ENCODE results near the gene CLSTN1. TPM values are rescaled to one million over a fixed set of nuclear protein-coding genes. Genes with fewer than 3 reads are reported as not detected.

CLSTN1 gene
- total RNA-seq, 3 donors from 2014 or later (not counting 1 experiment from before 2014, with no cell fraction given): 83.1 to 114 (median 94.5) TPM

DNA sequence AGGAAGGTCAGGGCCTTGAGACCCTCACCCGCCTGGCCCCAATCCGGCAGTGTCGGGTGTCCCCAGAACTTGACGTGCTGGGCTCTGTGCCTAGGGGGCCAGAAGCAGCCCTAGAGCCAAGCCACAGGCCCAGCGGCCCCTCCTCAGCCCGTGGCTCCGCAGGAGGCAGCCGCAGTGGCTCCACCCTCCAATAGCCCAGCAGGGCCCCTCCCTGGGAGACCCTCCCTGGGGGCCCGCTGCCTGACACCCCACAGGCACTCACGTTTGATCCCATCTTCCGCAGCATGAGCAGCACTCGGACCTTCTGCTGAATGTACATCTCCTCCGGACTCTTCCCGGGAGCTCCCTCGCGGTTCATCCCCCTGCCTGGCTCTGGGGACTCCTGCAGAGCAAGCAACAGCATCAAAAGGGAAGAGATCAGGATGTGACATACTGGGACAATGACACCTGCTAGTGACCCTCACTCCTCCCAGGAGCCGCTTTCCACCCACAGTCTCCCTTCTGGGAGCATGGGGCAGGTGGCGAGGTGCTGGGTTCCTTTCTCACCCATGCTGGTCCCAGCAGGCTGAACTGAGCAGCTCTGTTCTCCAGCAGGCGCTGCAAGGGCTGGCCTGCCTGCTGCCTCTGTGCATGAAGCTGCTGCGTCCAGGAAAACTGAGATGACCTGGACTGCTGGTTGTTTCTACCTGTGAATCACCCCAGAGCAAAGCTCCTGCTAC, 48.1 kb upstream of the CLSTN1 start:
- no peak for DNase-seq
- intact Hi-C loops (cut with micrococcal nuclease): no loop called here
- ATAC-seq: no peak
- Histone ChIP-seq H3K27me3 (ENCODE audit: control insufficient read depth, insufficient read depth, low read length) (no peaks in the 10 kb centered on the region), H3K9me3 (ENCODE audit: control insufficient read depth, insufficient read depth, low read length) (no peaks in the 10 kb centered on the region), H3K4me1 (ENCODE audit: control insufficient read depth, insufficient read depth, low read length) (peaks cover 14% of the 10 kb centered on the region), H3K4me3 (ENCODE audit: low read length) (no peak overlapping the region), H3K36me3 (ENCODE audit: control insufficient read depth, insufficient read depth, low read length) (peaks cover 16% of the 10 kb centered on the region), H3K27ac (ENCODE audit: low read length) (no peak overlapping the region)
- H3K27ac Mint-ChIP-seq: no peak overlapping the region
- H3K9me3 Mint-ChIP-seq: no peaks in the 10 kb centered on the region
- no peaks in the 10 kb centered on the region for H3K27me3 Mint-ChIP-seq (ENCODE audit: low read depth in 2 of 2)
- H3K4me1 Mint-ChIP-seq: peaks cover 11 to 18% of the 10 kb centered on the region in 2 donors
- no peak overlapping the region for H3K4me3 Mint-ChIP-seq
- no peaks in the 10 kb centered on the region for H3K36me3 Mint-ChIP-seq
- WGBS (ENCODE audit: insufficient coverage): 94% methylated on average over 20 of the region's 20 CpGs
- TF ChIP-seq, protein P1, sequence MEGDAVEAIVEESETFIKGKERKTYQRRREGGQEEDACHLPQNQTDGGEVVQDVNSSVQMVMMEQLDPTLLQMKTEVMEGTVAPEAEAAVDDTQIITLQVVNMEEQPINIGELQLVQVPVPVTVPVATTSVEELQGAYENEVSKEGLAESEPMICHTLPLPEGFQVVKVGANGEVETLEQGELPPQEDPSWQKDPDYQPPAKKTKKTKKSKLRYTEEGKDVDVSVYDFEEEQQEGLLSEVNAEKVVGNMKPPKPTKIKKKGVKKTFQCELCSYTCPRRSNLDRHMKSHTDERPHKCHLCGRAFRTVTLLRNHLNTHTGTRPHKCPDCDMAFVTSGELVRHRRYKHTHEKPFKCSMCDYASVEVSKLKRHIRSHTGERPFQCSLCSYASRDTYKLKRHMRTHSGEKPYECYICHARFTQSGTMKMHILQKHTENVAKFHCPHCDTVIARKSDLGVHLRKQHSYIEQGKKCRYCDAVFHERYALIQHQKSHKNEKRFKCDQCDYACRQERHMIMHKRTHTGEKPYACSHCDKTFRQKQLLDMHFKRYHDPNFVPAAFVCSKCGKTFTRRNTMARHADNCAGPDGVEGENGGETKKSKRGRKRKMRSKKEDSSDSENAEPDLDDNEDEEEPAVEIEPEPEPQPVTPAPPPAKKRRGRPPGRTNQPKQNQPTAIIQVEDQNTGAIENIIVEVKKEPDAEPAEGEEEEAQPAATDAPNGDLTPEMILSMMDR (IDR thresholded peaks at IDR 0.05): no peak

DNA sequence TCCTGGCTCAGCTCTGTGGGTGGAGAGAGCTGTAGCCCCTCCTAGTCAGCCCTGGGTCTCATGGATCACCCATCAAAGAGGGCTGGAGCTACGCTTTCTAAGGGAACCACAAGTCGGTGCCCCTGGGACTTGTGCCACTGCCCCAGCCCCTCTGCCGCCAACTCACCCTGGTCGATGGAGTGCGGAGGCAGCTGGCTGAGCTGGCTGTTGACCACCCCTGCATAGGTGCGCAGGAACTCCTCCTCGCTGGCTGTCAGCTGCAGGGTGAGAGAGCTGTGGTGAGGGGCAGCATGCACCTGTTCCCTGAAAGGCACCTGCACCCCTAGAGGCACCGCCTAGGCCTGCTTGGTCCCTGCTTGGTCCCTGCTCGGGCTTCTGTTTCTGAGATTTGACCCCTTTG, 47.3 kb upstream of the CLSTN1 start:
- no peaks in the 10 kb centered on the region for H3K36me3 Mint-ChIP-seq
- H3K27me3 Mint-ChIP-seq (ENCODE audit: low read depth in 2 of 2): no peaks in the 10 kb centered on the region
- Histone ChIP-seq H3K27ac (ENCODE audit: low read length) (no peak overlapping the region), H3K4me3 (ENCODE audit: low read length) (no peak overlapping the region), H3K27me3 (ENCODE audit: control insufficient read depth, insufficient read depth, low read length) (no peaks in the 10 kb centered on the region), H3K9me3 (ENCODE audit: control insufficient read depth, insufficient read depth, low read length) (no peaks in the 10 kb centered on the region), H3K36me3 (ENCODE audit: control insufficient read depth, insufficient read depth, low read length) (peaks cover 16% of the 10 kb centered on the region), H3K4me1 (ENCODE audit: control insufficient read depth, insufficient read depth, low read length) (peaks cover 14% of the 10 kb centered on the region)
- intact Hi-C loops (cut with micrococcal nuclease): no loop called here
- TF ChIP-seq, protein P1 (IDR thresholded peaks at IDR 0.05): no peak
- DNase-seq: no peak
- no peaks in the 10 kb centered on the region for H3K9me3 Mint-ChIP-seq
- H3K4me3 Mint-ChIP-seq: no peak overlapping the region
- ATAC-seq: no peak
- no peak overlapping the region for H3K27ac Mint-ChIP-seq
- WGBS (ENCODE audit: insufficient coverage): 78% methylated on average over 9 of the region's 9 CpGs
- peaks cover 14 to 20% of the 10 kb centered on the region in 2 donors for H3K4me1 Mint-ChIP-seq

DNA sequence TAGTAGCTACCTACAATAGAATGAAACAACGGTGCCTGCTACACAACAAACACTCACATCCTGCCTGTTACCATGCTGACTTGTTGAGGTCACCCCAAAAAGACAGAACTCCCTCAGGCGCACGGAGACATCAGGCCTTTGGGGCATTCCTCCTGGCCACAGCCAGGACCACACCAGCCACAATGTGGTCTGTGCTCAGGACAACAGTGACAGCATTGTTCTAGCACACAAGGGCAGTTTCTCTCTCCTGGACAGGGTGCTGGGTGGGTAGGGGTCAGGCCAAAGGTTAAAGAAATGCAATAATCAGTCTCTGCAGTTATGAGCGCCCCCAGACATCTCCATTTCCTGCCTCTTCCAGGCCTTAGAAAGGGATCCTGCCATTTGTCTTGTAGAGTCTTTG, 46.8 kb upstream of the CLSTN1 start:
- Mint-ChIP-seq H3K9me3 (no peaks in the 10 kb centered on the region), H3K27ac (no peak overlapping the region), H3K4me3 (no peak overlapping the region), H3K27me3 (ENCODE audit: low read depth in 2 of 2) (no peaks in the 10 kb centered on the region), H3K4me1 (peaks cover 14 to 17% of the 10 kb centered on the region in 2 donors), H3K36me3 (no peaks in the 10 kb centered on the region)
- peaks cover 16% of the 10 kb centered on the region for H3K36me3 ChIP-seq (ENCODE audit: control insufficient read depth, insufficient read depth, low read length)
- no peaks in the 10 kb centered on the region for H3K27me3 ChIP-seq (ENCODE audit: control insufficient read depth, insufficient read depth, low read length)
- H3K9me3 ChIP-seq (ENCODE audit: control insufficient read depth, insufficient read depth, low read length): no peaks in the 10 kb centered on the region
- ATAC-seq (no peak), DNase-seq (no peak)
- intact Hi-C loops (cut with micrococcal nuclease): no loop called here
- TF ChIP-seq, protein P1 (IDR thresholded peaks at IDR 0.05): no peak
- peaks cover 14% of the 10 kb centered on the region for H3K4me1 ChIP-seq (ENCODE audit: control insufficient read depth, insufficient read depth, low read length)
- WGBS (ENCODE audit: insufficient coverage): 61% methylated on average over 4 of the region's 4 CpGs
- H3K4me3 ChIP-seq (ENCODE audit: low read length): no peak overlapping the region
- H3K27ac ChIP-seq (ENCODE audit: low read length): no peak overlapping the region

- peaks cover 16% of the 10 kb centered on the region for H3K36me3 ChIP-seq (ENCODE audit: control insufficient read depth, insufficient read depth, low read length)
- DNase-seq (no peak), ATAC-seq (no peak)
- WGBS (ENCODE audit: insufficient coverage): 99% methylated on average over 13 of the region's 13 CpGs
- H3K9me3 ChIP-seq (ENCODE audit: control insufficient read depth, insufficient read depth, low read length): no peaks in the 10 kb centered on the region
- no peak overlapping the region for H3K27ac ChIP-seq (ENCODE audit: low read length)
- Mint-ChIP-seq H3K27me3 (ENCODE audit: low read depth in 2 of 2) (no peaks in the 10 kb centered on the region), H3K9me3 (no peaks in the 10 kb centered on the region), H3K36me3 (no peaks in the 10 kb centered on the region), H3K27ac (no peak overlapping the region), H3K4me3 (no peak overlapping the region), H3K4me1 (peaks cover 8 to 11% of the 10 kb centered on the region in 2 donors)
- H3K4me1 ChIP-seq (ENCODE audit: control insufficient read depth, insufficient read depth, low read length): peaks cover 7% of the 10 kb centered on the region
- H3K27me3 ChIP-seq (ENCODE audit: control insufficient read depth, insufficient read depth, low read length): no peaks in the 10 kb centered on the region
- intact Hi-C loops (cut with micrococcal nuclease): no loop called here
- no peak overlapping the region for H3K4me3 ChIP-seq (ENCODE audit: low read length)
- TF ChIP-seq, protein P1 (IDR thresholded peaks at IDR 0.05): no peak
Observed at GRCh38 chr1:9869831-9870251, 46.1 kb upstream of the CLSTN1 start.

Data from natural killer cell (primary cell).